NCI-H226 (cell line): Measurements from ENCODE around the gene SLC18A2.
A peak's percentile ranks its signal among the peaks of the same experiment; 100 is the strongest.
"Not testable (repeated sequence)": the region's sequence is repeated elsewhere in the genome, so short reads cannot be mapped to it uniquely, and the experiment has no call there.

Experiments used
- DNase-seq: peaks from one replicate; pipeline ENCODE4 v3.0.0-alpha.2; 2015

The SLC18A2 gene

DNA sequence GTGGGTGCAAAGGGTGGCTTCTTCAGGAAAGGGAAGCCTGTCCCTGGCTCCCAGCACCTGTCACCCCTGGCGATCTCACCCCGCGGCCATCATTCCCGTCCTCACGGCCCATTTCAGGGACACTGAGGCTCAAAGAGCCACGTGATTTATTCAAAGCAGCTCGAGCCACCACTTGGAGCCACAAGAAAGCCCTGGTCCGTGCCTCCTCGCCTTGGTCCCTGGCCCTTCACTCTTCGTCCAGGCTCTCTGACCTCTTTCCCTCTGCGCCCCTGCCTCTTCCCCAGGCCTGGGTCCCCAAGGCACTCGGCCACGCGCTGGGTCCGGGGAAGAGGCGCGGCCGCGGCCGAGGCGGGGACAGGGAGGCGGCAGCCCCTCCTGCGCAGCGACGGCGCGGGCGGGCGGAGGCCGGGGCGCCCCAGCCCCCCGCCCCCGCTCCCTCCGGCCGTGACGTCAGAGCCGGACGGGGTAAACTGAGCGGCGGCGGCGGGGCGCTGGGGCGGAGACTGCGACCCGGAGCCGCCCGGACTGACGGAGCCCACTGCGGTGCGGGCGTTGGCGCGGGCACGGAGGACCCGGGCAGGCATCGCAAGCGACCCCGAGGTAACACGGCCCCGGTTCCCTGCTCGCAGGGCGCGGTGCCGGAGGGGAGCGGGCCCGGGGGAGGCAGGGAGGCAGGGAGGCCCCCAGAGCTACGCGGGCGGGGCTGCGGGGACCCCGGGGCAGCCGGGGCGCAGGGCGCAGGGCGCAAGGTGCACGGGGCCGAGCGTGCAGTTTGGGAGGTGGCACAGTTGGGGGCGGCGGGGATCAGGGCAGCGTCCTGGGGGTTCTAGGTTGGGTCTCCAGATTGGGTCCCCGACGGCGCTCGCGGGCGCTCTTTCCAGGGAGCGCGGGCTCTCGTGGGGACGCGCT is at the start of gene SLC18A2:
Gene SLC18A2, plus strand, starts transcription at position 494 of the 909 bp plus-strand sequence. CDS start 580 bp downstream, outside the sequence.
- DNase-seq, result no peak

DNA sequence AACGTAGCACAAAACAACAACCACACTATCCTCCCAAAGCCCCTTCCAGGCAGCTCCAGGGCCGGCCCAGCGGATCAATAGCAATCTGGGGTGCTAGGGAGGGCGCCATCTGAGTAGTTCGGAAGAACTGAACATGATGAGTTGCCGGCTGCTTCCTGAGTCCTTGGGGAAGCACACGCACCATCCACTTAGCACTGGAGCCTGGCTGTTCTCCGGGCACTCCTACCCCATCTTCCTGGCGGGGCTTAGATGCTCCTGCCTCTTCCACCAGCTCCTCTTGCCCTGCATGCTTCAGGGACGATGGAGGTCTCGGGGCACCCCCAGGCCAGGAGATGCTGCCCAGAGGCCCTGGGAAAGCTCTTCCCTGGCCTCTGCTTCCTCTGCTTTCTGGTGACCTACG is 43.7 kb upstream of the SLC18A2 start, which contains the start of gene KCNK18:
Gene KCNK18, plus strand, starts transcription at position 301 of the 400 bp plus-strand sequence. Its CDS starts 0 bp downstream, at position 301.
- DNase-seq, result no peak

DNA sequence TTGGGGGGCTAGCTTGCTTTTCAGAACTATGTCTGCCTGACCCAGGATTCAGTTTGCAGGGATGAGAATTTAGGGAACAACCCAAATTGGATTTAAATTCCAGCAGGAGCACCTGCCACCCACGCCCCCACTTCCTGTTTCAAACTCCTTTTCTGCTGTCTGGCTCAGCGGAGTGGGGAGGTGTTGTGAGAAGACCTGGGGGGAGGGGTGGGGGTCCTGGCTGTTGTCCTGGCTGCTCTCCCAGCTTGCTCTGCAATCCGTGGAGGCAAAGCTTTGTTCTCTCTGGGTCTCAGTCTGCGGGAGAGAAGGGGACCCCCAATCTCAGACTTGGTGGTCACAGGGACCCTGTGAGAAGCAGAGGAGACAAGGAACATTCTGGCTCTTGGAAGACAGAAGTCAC is 42.8 kb upstream of the SLC18A2 start:
- no peak for DNase-seq

DNA sequence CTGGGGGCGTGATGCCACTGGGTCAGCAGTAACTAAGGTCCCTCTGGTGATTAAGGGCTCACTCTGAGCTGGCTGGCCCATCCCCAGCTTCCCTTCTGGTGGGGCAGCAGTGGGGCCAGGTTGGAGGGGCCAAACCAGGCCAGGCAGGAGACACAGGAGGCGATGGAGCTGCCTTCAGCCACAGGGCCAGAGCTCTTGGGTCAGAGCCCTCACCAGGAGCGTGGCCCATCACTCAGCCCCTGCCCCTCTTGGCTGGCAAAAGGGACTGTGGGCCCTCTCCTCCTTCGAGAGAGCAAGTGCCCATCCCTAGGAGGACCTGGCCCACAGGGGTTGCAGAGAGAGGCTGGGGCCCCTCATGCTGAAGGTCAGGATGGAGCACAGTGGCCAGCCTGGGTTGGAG is 39.1 kb upstream of the SLC18A2 start:
- no peak for DNase-seq

DNA sequence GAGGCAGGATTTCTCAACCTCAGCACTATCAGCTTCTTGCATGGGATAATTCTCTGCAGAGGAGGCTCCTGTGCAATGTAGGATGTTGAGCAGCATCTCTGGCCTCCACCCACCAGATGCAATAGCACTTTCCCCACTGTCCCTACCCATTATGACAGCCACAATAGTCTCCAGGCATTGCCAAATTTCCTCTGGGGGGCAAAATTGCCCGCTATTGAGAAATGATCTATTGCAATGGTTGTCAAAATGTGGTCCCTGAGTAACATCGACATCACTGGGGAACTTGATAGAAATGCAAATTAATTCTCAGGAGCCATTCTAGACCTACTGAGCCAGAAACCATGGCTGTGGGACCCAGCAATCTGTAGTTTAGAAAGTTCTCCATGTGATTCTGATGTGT is 36.6 kb upstream of the SLC18A2 start:
- no peak for DNase-seq

DNA sequence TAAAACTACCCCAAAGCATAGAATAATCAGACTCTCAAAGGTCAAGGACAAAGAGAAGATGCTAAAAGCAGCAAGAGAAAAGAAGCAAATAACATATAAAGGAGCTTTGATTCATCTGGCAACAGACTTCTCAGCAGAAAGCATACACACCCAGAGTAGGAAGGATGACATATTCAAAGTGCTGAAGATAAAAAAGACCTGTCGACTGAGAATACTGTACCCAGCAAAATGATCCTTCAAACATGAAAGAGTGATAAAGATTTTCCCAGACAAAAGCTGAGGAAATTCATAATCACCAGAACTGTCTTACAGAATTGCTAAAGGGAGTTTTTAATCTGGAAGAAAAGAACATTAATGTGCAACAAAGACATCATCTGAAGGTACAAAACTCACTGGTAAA is 28.7 kb upstream of the SLC18A2 start:
- no peak for DNase-seq

DNA sequence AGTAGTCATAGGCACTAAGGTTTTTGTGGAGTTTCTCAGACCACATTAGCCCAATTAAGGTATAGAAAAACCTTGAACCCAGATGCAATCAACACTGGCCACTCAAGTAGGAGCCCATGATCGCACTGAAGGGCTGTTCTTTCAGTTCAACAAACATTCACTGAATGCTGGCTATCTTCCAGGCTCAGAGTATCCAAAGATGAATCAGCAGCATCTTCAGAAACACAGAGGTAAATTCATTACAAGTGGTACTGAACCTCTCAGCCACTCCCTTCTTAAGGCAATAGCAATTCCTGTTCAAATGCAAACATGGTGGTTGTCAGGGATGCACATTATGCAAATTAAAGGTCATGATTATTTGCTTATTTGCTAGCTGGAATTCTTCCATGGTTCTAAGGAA is 26.5 kb upstream of the SLC18A2 start:
- DNase-seq, result peak; percentile 12

DNA sequence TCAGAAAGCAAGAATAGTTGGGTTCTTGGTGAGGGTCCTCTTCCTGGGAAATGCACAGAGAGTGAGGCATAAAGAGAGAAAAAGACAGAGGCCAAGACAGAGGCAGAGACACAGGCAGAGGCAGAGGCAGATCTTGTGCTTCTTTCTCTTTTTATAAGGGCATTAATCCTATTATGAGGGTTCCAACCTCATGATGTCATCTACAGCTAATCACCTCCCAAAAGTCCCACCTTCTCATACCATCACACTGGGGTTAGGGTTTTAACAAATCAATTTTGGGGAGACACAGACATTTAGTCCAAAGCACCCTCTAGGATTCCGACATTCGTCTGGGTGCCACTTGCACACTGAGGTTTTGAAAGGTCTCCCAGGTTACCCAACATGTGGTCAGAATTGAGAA is 25.8 kb upstream of the SLC18A2 start:
- no peak for DNase-seq

DNA sequence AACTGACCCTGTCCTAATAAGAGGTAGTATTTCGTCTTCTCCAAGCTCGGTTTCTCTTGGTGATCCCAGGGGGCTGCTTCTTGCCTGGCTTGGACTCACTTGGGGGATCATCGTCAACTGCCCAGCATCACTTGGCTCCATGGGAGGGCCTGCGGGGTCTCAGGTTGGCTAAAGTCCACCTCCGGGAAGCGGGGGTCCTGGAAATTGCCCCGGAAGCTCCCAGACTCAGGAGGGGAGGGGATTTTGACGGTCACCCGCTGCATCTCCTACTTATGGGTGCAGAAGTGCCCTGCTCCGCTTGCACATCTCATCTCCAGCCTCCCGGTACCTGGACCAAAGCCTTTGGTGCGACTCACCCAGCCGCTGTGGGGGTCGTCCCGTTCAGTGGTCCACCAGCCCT is 24.9 kb upstream of the SLC18A2 start:
- no peak for DNase-seq

DNA sequence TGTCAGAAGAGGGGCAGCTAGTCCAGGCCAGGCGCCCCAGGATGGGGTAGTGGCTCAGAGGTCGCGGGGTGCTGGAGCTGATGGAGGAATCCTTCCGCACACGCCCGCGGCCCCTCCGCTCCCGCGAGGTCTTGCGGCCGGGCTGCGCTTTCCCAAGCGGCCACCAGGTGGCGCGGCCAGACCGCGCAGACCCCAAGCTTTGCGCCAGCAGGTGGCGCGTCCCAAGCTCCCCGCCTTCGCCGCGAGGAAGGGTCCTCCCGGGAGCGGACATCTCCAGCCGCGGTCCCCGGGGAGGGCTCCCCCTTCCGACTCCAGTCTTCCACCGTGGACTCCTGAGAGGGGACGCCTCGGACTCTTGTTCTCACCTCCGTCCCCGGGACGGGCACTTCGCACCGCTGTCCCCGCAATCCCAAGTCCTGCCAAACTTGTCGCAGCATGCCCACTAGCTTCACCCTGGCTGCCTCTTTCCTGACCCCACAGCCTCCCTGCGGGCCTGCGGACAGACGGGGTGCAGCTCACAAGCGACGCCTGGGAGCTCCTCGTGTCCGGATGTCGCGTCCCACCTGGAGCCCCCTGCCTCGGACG is 24.2 kb upstream of the SLC18A2 start:
- peak; percentile 11 for DNase-seq

DNA sequence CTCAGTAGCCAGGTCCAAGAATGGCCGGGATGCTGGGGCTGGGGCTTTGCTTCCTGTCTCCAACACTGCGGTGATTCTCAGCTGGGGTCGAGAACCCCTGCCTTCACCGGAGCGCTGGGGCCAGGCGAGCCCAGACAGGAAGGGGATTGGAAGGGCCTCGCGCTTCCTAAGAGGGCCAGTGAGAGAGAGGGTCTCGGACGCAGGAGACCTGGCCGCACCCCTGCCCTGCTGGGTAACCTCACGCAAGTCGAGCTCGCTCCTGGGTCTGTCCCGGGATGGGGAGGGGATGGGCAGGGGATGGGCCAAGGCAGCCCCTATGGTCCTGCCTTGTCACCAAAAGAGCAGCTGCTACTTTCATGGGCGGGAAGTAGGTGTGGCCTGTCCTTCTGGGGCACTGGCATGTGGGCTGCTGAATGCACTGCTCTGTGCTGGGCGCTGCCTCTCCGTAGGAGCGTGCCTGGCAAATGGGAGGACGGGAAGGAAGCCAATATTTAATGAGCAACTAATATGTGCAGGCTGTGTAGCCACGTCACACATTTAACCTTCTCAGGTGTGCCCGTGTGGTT is 23.6 kb upstream of the SLC18A2 start:
- no peak for DNase-seq

DNA sequence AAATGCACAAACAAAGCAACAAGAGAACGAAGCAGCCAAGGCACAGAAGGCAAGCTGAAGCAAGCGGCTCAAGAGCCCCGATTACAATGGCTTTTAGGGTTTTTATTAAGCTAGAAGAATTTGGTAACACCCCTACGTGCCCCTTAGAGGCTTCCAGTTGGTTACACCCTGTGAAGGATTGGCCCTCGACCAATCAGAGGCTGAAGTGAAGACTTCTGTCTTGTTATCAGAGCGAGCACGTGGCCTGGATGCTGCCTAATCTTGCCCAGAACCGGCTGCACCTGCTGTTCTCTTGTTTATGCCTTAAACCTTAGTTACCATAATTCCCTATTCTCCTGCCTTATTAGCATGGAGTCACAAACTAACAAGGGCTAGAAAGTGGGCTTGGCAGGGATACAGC is 22.3 kb upstream of the SLC18A2 start:
- no peak for DNase-seq

DNA sequence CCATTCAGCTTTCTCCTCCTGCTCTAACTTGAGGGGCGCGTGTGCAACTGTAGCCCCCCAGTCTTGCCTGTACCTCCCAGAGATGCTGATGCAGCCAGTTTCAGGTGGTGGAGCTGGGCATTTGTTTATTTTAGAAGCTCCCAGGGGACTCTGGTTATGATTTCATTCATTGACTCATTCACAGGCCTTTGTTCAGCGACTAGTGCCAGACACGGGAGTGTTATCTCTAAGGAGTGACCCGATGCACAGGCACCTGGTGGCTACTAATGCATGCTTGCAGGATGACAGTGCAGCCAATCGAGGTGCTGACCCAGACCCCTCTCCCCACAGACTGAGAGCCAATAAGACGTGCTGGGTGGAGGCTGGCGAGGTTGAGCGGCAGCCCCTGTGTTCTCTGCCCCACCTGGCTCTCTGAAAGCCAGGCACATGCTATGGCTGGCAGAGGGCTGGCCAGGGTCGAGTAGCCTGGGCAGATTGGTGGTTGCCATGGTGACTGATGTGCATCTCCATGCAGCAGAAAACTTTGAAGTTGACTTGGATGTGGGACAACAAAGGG is 19.7 kb upstream of the SLC18A2 start:
- peak; percentile 81 for DNase-seq

DNA sequence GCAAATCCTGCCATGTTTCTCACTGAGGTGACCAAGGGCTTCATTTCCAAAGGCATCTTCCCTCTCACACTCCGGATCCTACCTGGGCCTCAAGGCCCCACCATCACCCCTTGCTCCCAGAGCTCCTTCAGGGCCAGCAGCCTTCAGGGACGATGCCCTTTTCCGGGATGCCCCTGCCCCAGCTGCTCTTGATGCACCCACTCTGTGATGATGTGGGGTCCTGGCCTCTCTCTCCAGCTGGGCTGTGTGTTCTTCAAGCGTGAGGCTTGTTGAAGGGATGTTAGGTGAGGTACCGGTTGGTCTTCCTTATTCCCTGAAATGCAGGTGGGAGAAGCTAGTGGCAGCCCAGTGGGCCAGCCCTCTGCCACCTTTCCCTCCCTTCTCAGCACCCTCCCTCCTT is 18.4 kb upstream of the SLC18A2 start:
- no peak for DNase-seq

DNA sequence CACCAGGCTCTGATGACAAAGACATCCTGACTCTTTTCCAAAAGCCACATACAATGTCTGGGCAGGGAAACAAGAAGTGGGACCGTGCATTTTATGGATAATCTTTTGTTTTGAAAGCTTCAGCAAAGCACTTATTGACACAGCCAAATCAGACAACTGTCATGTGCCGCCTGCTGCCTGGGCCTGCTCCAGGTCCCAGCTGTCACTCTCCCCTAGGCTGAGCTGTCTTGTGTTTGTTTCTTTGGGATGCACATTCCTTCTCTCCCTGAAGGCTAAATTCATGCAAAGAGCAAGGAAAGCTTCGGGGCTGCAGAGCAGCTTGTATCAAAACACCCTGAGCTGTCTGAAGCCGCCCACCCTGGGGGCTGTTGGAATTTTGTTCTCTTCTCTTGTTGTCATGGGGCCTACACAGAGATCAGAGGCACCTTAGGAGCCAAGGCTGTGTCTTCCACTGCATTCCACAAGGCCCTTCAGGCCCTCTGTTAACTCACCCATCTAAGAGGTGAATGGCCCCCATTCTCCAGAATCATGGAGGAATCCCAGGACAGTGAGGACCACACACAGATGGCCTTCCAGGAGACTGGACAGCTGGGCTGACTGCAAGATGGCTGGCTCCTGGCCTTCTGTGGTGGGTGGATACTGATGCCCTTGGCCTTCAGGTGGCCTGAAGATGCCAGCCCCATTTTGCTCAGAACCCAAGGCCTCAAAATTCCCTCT is 17.8 kb upstream of the SLC18A2 start:
- DNase-seq, result no peak

DNA sequence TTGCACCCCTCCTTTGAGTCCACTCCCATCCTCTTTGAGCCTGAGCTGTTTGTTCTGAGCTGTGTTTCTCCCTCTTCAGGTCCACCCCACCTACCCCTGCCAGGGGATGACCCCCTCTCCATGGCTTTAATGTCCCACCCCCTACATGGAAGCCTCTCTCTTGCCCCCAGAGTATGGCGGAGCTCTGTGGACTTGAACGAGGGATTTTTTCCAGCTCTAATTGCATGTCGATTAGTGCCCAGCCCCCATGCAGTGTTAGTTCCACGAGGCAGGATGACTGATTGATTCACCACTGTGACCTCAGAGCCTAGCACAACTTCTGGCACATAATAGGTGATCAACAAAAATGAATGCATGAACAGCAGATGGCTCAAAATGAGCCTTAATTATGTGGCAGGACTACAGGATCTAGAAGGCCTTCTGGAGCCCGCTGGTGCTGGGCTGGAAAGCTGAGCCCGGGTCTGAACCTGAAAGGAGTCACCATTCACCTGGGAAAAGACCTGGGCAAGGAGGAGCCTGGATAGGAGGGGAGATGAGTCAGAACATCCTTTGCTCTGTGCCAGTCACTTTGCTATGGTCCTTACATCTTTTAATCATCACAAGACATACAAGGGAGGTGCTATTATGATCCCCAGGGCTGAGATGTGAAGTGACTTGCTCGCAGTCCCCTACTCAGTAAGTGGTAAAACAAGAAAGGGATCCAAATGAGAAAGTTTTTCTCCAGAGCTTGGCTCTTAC is 17.1 kb upstream of the SLC18A2 start:
- no peak for DNase-seq

DNA sequence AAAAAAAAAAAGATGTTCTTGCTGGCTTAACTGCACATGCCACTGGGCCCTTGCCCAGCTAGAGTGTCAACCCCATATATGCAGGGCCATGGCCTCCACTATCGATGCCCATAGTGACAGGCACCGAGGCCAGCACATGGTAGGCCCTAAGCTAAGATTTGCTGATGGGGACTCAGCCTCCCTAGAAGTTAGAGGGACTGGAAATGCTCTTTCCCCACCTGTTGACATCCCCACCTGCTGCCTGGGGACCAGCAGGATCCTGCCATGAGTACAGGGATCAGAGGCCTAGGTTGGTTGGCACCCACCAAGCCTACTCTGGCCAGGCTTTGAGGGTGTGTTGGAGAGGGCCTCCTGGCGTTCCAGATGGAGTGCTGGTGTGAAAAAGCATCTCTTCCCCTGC is 16.0 kb upstream of the SLC18A2 start:
- DNase-seq, result no peak

DNA sequence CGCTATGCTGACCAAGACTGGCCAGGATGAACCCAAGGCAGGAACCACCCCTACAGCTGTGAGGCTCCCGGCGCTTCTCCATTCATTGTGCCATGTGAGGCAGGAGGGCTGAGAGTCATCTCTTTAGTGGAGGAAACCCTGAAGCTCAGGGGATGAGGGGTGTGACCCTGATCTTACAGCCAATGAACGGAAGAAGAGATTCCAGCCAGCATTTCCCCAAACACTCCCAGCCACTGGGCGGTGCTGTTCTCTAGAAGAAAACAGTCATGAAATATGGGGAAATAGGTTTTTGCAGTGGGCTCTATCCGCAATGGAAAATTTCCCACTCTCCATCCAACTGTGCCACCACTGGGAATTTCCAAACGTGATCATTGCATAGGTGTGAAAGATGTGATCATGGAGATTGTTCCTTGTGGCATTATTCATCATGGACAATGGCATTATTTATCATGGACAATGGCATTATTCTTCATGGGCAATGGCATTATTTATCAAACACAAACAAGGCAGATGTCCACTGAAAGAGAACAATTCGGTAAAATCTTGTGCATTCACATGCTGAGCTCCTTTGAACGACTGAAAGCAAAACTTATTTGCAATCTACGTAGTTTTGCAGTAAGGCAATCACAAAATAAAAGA is 14.0 kb upstream of the SLC18A2 start:
- DNase-seq, result peak; percentile 23

DNA sequence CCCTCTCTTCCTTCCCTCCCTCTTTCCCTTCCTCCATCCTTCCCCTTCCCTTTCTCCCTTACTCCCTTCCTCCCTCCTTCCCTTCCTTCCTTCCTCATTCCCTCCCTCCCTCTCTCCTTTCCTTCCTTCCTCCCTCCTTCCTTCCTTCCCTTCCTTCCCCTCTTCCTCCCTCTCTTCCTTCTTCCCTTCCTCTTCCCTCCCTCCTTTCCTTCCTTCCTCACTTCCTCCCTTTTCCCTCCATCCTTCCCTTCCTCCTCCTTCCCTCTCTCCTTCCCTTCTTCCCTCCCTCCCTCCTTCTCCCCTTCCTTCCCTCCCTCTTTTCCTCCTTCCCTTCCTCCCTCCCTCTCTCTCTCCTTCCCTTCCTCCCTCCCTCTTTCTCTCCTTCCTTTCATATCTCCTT is 12.7 kb upstream of the SLC18A2 start:
- DNase-seq, result no peak

DNA sequence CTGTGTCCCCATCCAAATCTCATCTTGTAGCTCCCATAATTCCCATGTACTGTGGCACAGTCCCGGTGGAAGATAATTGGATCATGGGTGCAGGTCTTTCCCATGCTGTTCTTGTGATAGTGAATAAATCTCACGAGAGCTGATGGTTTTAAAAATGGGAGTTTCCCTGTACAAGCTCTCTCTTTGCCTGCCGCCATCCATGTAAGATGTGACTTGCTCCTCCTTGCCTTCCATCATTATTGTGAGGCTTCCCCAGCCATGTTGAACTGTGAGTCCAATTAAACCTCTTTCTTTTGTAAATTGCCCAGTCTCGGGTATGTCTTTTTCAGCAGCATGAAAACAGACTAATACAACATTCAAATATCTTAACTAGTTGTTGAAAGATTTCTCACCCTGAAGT is 10.8 kb upstream of the SLC18A2 start:
- not testable (repeated sequence) for DNase-seq

DNA sequence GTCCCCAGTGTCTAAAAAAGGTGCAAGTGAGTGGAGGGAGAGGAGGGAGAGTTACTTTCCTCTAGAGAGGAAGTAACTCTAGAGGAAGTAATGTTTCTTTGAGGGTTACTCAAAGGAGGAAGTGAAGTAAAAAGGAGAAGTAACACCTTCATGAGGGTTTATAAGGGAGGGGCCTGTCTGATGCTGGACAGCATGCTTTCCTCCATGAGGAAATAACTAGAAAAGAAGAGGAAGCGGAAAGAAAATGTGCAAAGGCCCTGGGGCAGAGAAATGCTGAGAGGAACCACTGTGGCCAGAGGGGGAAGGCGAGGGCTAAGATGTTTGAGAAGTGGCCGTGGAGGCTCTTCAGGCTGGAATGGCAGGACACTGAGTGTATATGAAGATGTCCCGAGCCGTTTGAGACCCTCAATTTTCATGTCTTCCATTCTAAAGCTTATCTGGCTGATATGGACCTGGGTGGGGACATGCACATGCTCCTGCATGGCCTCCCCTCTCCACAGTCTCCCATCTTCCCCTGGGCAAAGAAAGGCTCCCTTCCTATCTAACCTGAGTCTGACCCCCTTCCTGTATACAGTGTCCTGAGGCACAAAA is 3.4 kb upstream of the SLC18A2 start:
- no peak for DNase-seq
